Measurements from ENCODE around the gene SUPT20HL2. TPM values are rescaled to one million over a fixed set of nuclear protein-coding genes. Genes with fewer than 3 reads are reported as not detected.

Gene SUPT20HL2
- total and polyA plus RNA-seq, 2 of the 8 experiments (the other 6 are each of a cell fraction or from before 2014, with no cell fraction given): not detected

- H3K18ac ChIP-seq (ENCODE audit: extremely low read depth, low read length): no peak overlapping the region
- H3K14ac ChIP-seq (ENCODE audit: insufficient read length): no peak overlapping the region
- no peak overlapping the region for H4K91ac ChIP-seq (replicated peaks; ENCODE audit: insufficient read length, low read length)
- FAIRE-seq (no peak), DNase-seq (ENCODE audit: low read depth in 1 of 2, low spot score in 2 of 2) (no peak)
- TF ChIP-seq SUZ12 (IDR thresholded peaks at IDR 0.05; ENCODE audit: low read length) (no peak), HDAC6 (IDR thresholded peaks at IDR 0.05; ENCODE audit: low read depth, low read length) (no peak), TAF7 (optimal IDR thresholded peaks at IDR 0.05; ENCODE audit: borderline replicate concordance, low read depth, low read length) (no peak), EP300 (IDR thresholded peaks at IDR 0.05; ENCODE audit: borderline replicate concordance in 1 of 2, low read depth in 2 of 2, low read length in 2 of 2) (no peak), SIX5 (IDR thresholded peaks at IDR 0.05; ENCODE audit: low read depth, low read length) (no peak), CHD2 (IDR thresholded peaks at IDR 0.05; ENCODE audit: low read length) (no peak), USF2 (IDR thresholded peaks at IDR 0.05; ENCODE audit: low read length) (no peak), BACH1 (IDR thresholded peaks at IDR 0.05; ENCODE audit: low read length) (no peak), SP1 (IDR thresholded peaks at IDR 0.05; ENCODE audit: low read depth, low read length) (no peak), GTF2F1 (IDR thresholded peaks at IDR 0.05; ENCODE audit: borderline replicate concordance, low read depth, low read length) (no peak)
- no peak overlapping the region for H2AFZ ChIP-seq (ENCODE audit: low read length)
- H3K4ac ChIP-seq (replicated peaks; ENCODE audit: insufficient read length, low read depth, low read length): no peak overlapping the region
- H2BK15ac ChIP-seq (ENCODE audit: low read length): no peak overlapping the region
- no peak overlapping the region for H3K23ac ChIP-seq (ENCODE audit: insufficient read length)
- no peak overlapping the region for H4K5ac ChIP-seq (ENCODE audit: insufficient read length, low read depth, low read length)
- H3K79me2 ChIP-seq (ENCODE audit: control insufficient read depth in 1 of 2, insufficient read depth in 2 of 2, low read length in 2 of 2): no peaks in the 10 kb centered on the region
- CTCF ChIA-PET (ENCODE audit: partially characterized antibody): interaction anchor here (1.0 to 3.3 kb wide), 6 partner anchors 10 to 103 kb away, joined by 4 to 9 read pairs (median 8); no protein-coding TSS in a partner anchor
- H2BK20ac ChIP-seq (ENCODE audit: low read length): no peak overlapping the region
- no peak overlapping the region for H3K9ac ChIP-seq (replicated peaks in 1 of 4; ENCODE audit: extremely low read depth in 1 of 4, low read depth in 3 of 4, low read length in 3 of 4)
- no peaks in the 10 kb centered on the region for H4K20me1 ChIP-seq (replicated peaks in 1 of 2; ENCODE audit: control insufficient read depth in 1 of 2, insufficient read depth in 2 of 2, low read length in 2 of 2)
- H3K4me2 ChIP-seq (ENCODE audit: insufficient read depth in 1 of 2, low read depth in 2 of 2, low read length in 2 of 2): no peak overlapping the region
- no peak overlapping the region for H2BK5ac ChIP-seq (ENCODE audit: low read depth, low read length)
- no peak overlapping the region for H3K56ac ChIP-seq (replicated peaks; ENCODE audit: insufficient read length, low read depth, low read length)
- H2BK12ac ChIP-seq (ENCODE audit: low read depth, low read length): no peak overlapping the region
- no peaks in the 10 kb centered on the region for H3K9me3 ChIP-seq (ENCODE audit: insufficient read depth in 2 of 2, low read depth in 1 of 2, low read length in 1 of 2)
- H3K79me1 ChIP-seq (ENCODE audit: low read depth, low read length): no peaks in the 10 kb centered on the region
- H3K23me2 ChIP-seq (ENCODE audit: low read depth, low read length): no peaks in the 10 kb centered on the region
- WGBS, 2 experiments (ENCODE audit: extremely low coverage in 1 of 2, insufficient coverage in 1 of 2, insufficient read length in 1 of 2, insufficient replicate concordance in 2 of 2, low coverage in 1 of 2, low lambda C conversion rate in 2 of 2, missing lambda C conversion rate in 1 of 2): 100% methylated on average over 3 of the region's 4 CpGs; no CpG with 5 or more reads in 1 of the 2 experiments
- no peak overlapping the region for H3K4me3 ChIP-seq (ENCODE audit: extremely low read depth in 1 of 4, insufficient read depth in 2 of 4, low read depth in 3 of 4, low read length in 4 of 4)
- H4K8ac ChIP-seq (ENCODE audit: extremely low read depth, insufficient read depth, low read length): no peak overlapping the region
- H2AK5ac ChIP-seq (ENCODE audit: low read depth, low read length): no peak overlapping the region
- no peak overlapping the region for H2BK120ac ChIP-seq (replicated peaks; ENCODE audit: low read depth, low read length)
- H3K4me1 ChIP-seq (replicated peaks in 1 of 4; ENCODE audit: control insufficient read depth in 3 of 4, insufficient read depth in 4 of 4, low read length in 3 of 4): no peaks in the 10 kb centered on the region; a peak in 1 of 7 replicates
- no peaks in the 10 kb centered on the region for H3K36me3 ChIP-seq (ENCODE audit: control insufficient read depth in 2 of 4, insufficient read depth in 4 of 4, low read length in 3 of 4)
- POLR2A ChIA-PET (ENCODE audit: partially characterized antibody): no interaction called here
- no peak overlapping the region for H3K27ac ChIP-seq (ENCODE audit: low read depth, low read length)
- H3K27me3 ChIP-seq (replicated peaks in 1 of 4; ENCODE audit: control insufficient read depth in 3 of 4, extremely low read depth in 1 of 4, insufficient read depth in 3 of 4, low read length in 3 of 4): no peaks in the 10 kb centered on the region
Observed at GRCh38 chrX:24293412-24293811, 20.5 kb downstream of the SUPT20HL2 start.
